SK-N-SH (cell line): ENCODE measurements around the gene DNASE1L2. TPM values are rescaled to one million over a fixed set of nuclear protein-coding genes. Genes with fewer than 3 reads are reported as not detected.

Experiments
- CTCF ChIA-PET: fragments of 300-600, 350-600 bp; formaldehyde crosslinking; extraction: SDS; loops from one replicate; lab custom pipeline; 2021; lab: Yijun Ruan, JAX
- POLR2A ChIA-PET: fragments of 350-600 bp; sonication (Branson Sonifier 250); formaldehyde crosslinking; extraction: SDS; loops from one replicate; lab custom pipeline; 2020; ENCODE audit warnings: antibody characterized with exemption, inconsistent platforms; lab: Yijun Ruan, JAX
- DNase-seq: peaks from one replicate; pipeline ENCODE4 v3.0.0; 2012
- H2AFZ ChIP-seq: fragments of 200-600 bp; sonication (generic); 2 replicates; pipeline ENCODE4 v1.8.1; 2016; ENCODE audit warnings: antibody characterized with exemption, mild to moderate bottlenecking, low read depth
- H3F3A ChIP-seq: fragments of 200-600 bp; sonication (generic); replicated peaks from 2 replicates; pipeline ENCODE3; 2016; ENCODE audit warnings: antibody characterized with exemption, mild to moderate bottlenecking; ENCODE audit not compliant: insufficient read depth
- H3K27ac ChIP-seq, 2 experiments: fragments of 200-500 bp in 1 of 2; fragments of 200-600 bp in 1 of 2; sonication (Bioruptor generic) in 1 of 2; sonication (generic), shearing (Covaris generic) in 1 of 2; 2 replicates each; pipeline versions ENCODE4 v1.5.1 to v1.6.1; 2014 to 2016; ENCODE audit warnings: low read depth in 2 of 2, inconsistent platforms in 1 of 2, low read length in 1 of 2, mild to moderate bottlenecking in 1 of 2, mixed read lengths in 1 of 2
- H3K27me3 ChIP-seq: fragments of 200-600 bp; sonication (generic), shearing (Covaris generic); 2 replicates; pipeline ENCODE4 v1.6.1; 2016; ENCODE audit warnings: mixed run types; ENCODE audit not compliant: insufficient read depth
- H3K36me3 ChIP-seq, 2 experiments: fragments of 200-500 bp in 1 of 2; fragments of 200-600 bp in 1 of 2; sonication (Bioruptor generic) in 1 of 2; sonication (generic) in 1 of 2; replicated peaks in 1 of 2; 2 replicates each; pipeline versions ENCODE3 to v1.5.1; 2014 to 2016; ENCODE audit warnings: low read length in 1 of 2, mild to moderate bottlenecking in 1 of 2; ENCODE audit not compliant: insufficient read depth in 2 of 2, control insufficient read depth in 1 of 2
- H3K4me1 ChIP-seq, 2 experiments: fragments of 200-500 bp in 1 of 2; fragments of 200-600 bp in 1 of 2; sonication (Bioruptor generic) in 1 of 2; sonication (generic), shearing (Covaris generic) in 1 of 2; 2 replicates each; pipeline versions ENCODE4 v1.5.1 to v1.6.1; 2014 to 2016; ENCODE audit warnings: low read depth in 1 of 2, low read length in 1 of 2, mixed run types in 1 of 2; ENCODE audit not compliant: insufficient read depth in 2 of 2, control insufficient read depth in 1 of 2
- H3K4me2 ChIP-seq: fragments of 200-600 bp; sonication (generic), shearing (Covaris generic); 2 replicates; pipeline ENCODE4 v1.6.1; 2017; ENCODE audit warnings: mixed run types
- H3K4me3 ChIP-seq, 2 experiments: fragments of 200-500 bp in 1 of 2; fragments of 200-600 bp in 1 of 2; sonication (Bioruptor generic) in 1 of 2; sonication (generic), shearing (Covaris generic) in 1 of 2; 2 replicates each; pipeline versions ENCODE4 v1.5.1 to v1.8.1; 2014 to 2016; ENCODE audit warnings: low read depth in 2 of 2, inconsistent platforms in 1 of 2, low read length in 1 of 2, mild to moderate bottlenecking in 1 of 2, mixed read lengths in 1 of 2, moderate library complexity in 1 of 2
- H3K79me2 ChIP-seq: fragments of 200-600 bp; sonication (generic); 2 replicates; pipeline ENCODE4 v1.8.1; 2017; ENCODE audit warnings: mild to moderate bottlenecking; ENCODE audit not compliant: insufficient read depth
- H3K9ac ChIP-seq: fragments of 200-600 bp; sonication (generic); 2 replicates; pipeline ENCODE4 v1.6.1; 2017; ENCODE audit warnings: mixed run types
- H3K9me2 ChIP-seq: fragments of 200-600 bp; sonication (generic); 2 replicates; pipeline ENCODE4 v1.6.1; 2017; ENCODE audit warnings: mixed run types
- H3K9me3 ChIP-seq: fragments of 200-600 bp; sonication (generic); 2 replicates; pipeline ENCODE4 v1.6.1; 2017; ENCODE audit warnings: mixed run types, mild to moderate bottlenecking, moderate library complexity
- H4K20me1 ChIP-seq: fragments of 200-600 bp; sonication (generic); 2 replicates; pipeline ENCODE4 v1.6.1; 2017; ENCODE audit warnings: mild to moderate bottlenecking, mixed run types; ENCODE audit not compliant: insufficient read depth
- CTCF ChIP-seq: fragments of 200-600 bp; sonication (generic); IDR thresholded peaks from 2 replicates; pipeline ENCODE4 v1.6.1; 2017; ENCODE audit warnings: antibody characterized with exemption, mild to moderate bottlenecking, moderate library complexity
- FOSL2 ChIP-seq: IDR thresholded peaks from 2 replicates; pipeline ENCODE4 v1.4.0; 2012; ENCODE audit warnings: low read depth, mild to moderate bottlenecking, moderate library complexity, borderline replicate concordance
- FOXJ3 ChIP-seq: sonication (generic); formaldehyde crosslinking; IDR thresholded peaks from 2 replicates; pipeline ENCODE4 v1.5.1; 2020; ENCODE audit warnings: mild to moderate bottlenecking, missing genetic modification reagents
- FOXM1 ChIP-seq: IDR thresholded peaks from 2 replicates; pipeline ENCODE4 v1.4.0; 2012; ENCODE audit warnings: low read depth, mild to moderate bottlenecking
- GATA2 ChIP-seq: sonication (generic); formaldehyde crosslinking; IDR thresholded peaks from 2 replicates; pipeline ENCODE4 v1.5.0; 2020; ENCODE audit warnings: mild to moderate bottlenecking, missing genetic modification reagents
- IRF3 ChIP-seq: fragments of 150-350 bp; IDR thresholded peaks from 2 replicates; pipeline ENCODE4 v1.6.1; 2016; ENCODE audit warnings: mild to moderate bottlenecking, low read depth, low read length
- JUND ChIP-seq: IDR thresholded peaks from 2 replicates; pipeline ENCODE4 v1.4.0; 2012
- NFIC ChIP-seq: IDR thresholded peaks from 2 replicates; pipeline ENCODE4 v1.4.0; 2012; ENCODE audit warnings: borderline replicate concordance
- PBX3 ChIP-seq: IDR thresholded peaks from 2 replicates; pipeline ENCODE4; 2012
- POLR2AphosphoS5 ChIP-seq: IDR thresholded peaks from 2 replicates; pipeline ENCODE4 v1.6.1; 2012; ENCODE audit warnings: low read depth, low read length
- RCOR1 ChIP-seq: fragments of 150-350 bp; IDR thresholded peaks from 2 replicates; pipeline ENCODE4 v1.6.1; 2017; ENCODE audit warnings: antibody characterized with exemption, low read length
- REST ChIP-seq: IDR thresholded peaks from 2 replicates; pipeline ENCODE4 v1.6.1; 2012; ENCODE audit warnings: mild to moderate bottlenecking, low read depth, low read length, moderate library complexity
- RFX5 ChIP-seq: IDR thresholded peaks from 2 replicates; pipeline ENCODE4 v1.6.1; 2012; ENCODE audit warnings: mild to moderate bottlenecking, improper control_type of control experiment, low read length
- SMC3 ChIP-seq: IDR thresholded peaks from 2 replicates; pipeline ENCODE4 v1.6.1; 2012; ENCODE audit warnings: low read depth, low read length, improper control_type of control experiment
- TAF1 ChIP-seq: IDR thresholded peaks from 2 replicates; pipeline ENCODE4 v1.6.1; 2012; ENCODE audit warnings: low read depth, mild to moderate bottlenecking, low read length, moderate library complexity, borderline replicate concordance
- TEAD4 ChIP-seq: IDR thresholded peaks from 2 replicates; pipeline ENCODE4 v1.4.0; 2012; ENCODE audit warnings: mild to moderate bottlenecking, borderline replicate concordance; ENCODE audit not compliant: insufficient read depth
- ZBTB33 ChIP-seq: IDR thresholded peaks from 2 replicates; pipeline ENCODE4 v1.4.0; 2012; ENCODE audit warnings: low read depth, borderline replicate concordance
- WGBS: methylation state at CpG from one replicate; pipeline ENCODE4 v1.1.6; 2017; ENCODE audit warnings: low lambda C conversion rate; 5-methylcytosine and 5-hydroxymethylcytosine counted together
- polyA plus RNA-seq, 3 experiments: library from polyadenylated mRNA; depleted of rRNA; stranded (reverse); fragments of >200 nt; gene quantifications; 2 replicates each; pipeline ENCODE4 v1.2.3, GENCODE V29; 2012

DNASE1L2 gene
- polyA plus RNA-seq, 1 of the 3 experiments (the other 2 are of a cell fraction) = 2.5 TPM

GRCh38 chr16:2282262-2282661, 46.0 kb downstream of the DNASE1L2 start:
- Histone ChIP-seq H3K9me3 (no peaks in the 10 kb centered on the region), H3K79me2 (no peaks in the 10 kb centered on the region), H3K27me3 (no peaks in the 10 kb centered on the region), H3F3A (no peaks in the 10 kb centered on the region), H3K9ac (no peak overlapping the region), H3K27ac (no peak overlapping the region), H3K4me2 (no peak overlapping the region), H3K9me2 (no peaks in the 10 kb centered on the region), H2AFZ (no peak overlapping the region), H3K36me3 (peaks cover 0 to 12% of the 10 kb centered on the region in 2 experiments), H4K20me1 (no peaks in the 10 kb centered on the region), H3K4me1 (no peaks in the 10 kb centered on the region), H3K4me3 (no peak overlapping the region)
- WGBS = 53% methylated on average over 5 of the region's 5 CpGs
- POLR2A ChIA-PET = no interaction called here
- no peak for TF ChIP-seq ZBTB33
- TF ChIP-seq SMC3 = no peak
- TF ChIP-seq IRF3 = no peak
- no peak for TF ChIP-seq TAF1
- TF ChIP-seq NFIC = no peak
- TF ChIP-seq POLR2AphosphoS5 = no peak
- no peak for TF ChIP-seq TEAD4
- TF ChIP-seq PBX3 = no peak
- TF ChIP-seq JUND = no peak
- no peak for TF ChIP-seq FOSL2
- DNase-seq = no peak
- CTCF ChIA-PET = no interaction called here

GRCh38 chr16:2282866-2283555, 46.8 kb downstream of the DNASE1L2 start:
- POLR2A ChIA-PET = interaction anchor here (1.5 kb wide), 1 partner anchor 12 kb away, joined by 3 read pairs; no protein-coding TSS in a partner anchor
- TF ChIP-seq RFX5 (no peak), RCOR1 (no peak), REST (no peak), FOXJ3 (CRISPR knock-in tag) (no peak), GATA2 (CRISPR knock-in tag) (no peak), SMC3 (no peak), CTCF (no peak), TEAD4 (no peak), FOXM1 (no peak)

More at GRCh38 chr16:2282866-2283555, 46.8 kb downstream of the DNASE1L2 start:
- Histone ChIP-seq H3K9me3 (no peaks in the 10 kb centered on the region), H4K20me1 (no peaks in the 10 kb centered on the region), H3K27ac (no peak overlapping the region), H3K9me2 (no peaks in the 10 kb centered on the region), H3K9ac (no peak overlapping the region), H3K27me3 (no peaks in the 10 kb centered on the region), H3K4me2 (no peak overlapping the region), H3F3A (no peaks in the 10 kb centered on the region), H2AFZ (no peak overlapping the region), H3K4me3 (no peak overlapping the region), H3K36me3 (peaks cover 0 to 12% of the 10 kb centered on the region in 2 experiments), H3K79me2 (no peaks in the 10 kb centered on the region), H3K4me1 (no peaks in the 10 kb centered on the region)
- CTCF ChIA-PET = no interaction called here
- 96% methylated on average over 5 of the region's 26 CpGs for WGBS
- no peak for DNase-seq
